ENCODE data around the gene WWC2.
A peak's percentile ranks its signal among the peaks of the same experiment; 100 is the strongest.
"Not testable (repeated sequence)": the region's sequence is repeated elsewhere in the genome, so short reads cannot be mapped to it uniquely, and the experiment has no call there.

Gene WWC2

GRCh38 chr4:183100827-183101226, 1.8 kb downstream of the WWC2 start:
- no peak for DNase-seq

GRCh38 chr4:183101956-183102480, 3.0 kb downstream of the WWC2 start:
- no peak for DNase-seq

- no peak for DNase-seq
Measured at GRCh38 chr4:183105092-183105491, 6.0 kb downstream of the WWC2 start.

- no peak for DNase-seq
Measured at GRCh38 chr4:183106839-183107238, 7.8 kb downstream of the WWC2 start.

GRCh38 chr4:183107891-183108459, 8.9 kb downstream of the WWC2 start:
- DNase-seq: no peak

- no peak for DNase-seq
Measured at GRCh38 chr4:183110244-183110643, 11.2 kb downstream of the WWC2 start.

GRCh38 chr4:183111452-183111885, 12.4 kb downstream of the WWC2 start:
- no peak for DNase-seq

GRCh38 chr4:183118141-183118540, 19.1 kb downstream of the WWC2 start:
- DNase-seq: no peak

GRCh38 chr4:183118585-183118984, 19.5 kb downstream of the WWC2 start:
- DNase-seq: peak; percentile 81

- not testable (repeated sequence) for DNase-seq
Measured at GRCh38 chr4:183121660-183122059, 22.6 kb downstream of the WWC2 start.

GRCh38 chr4:183124228-183124627, 25.2 kb downstream of the WWC2 start:
- DNase-seq: no peak

- DNase-seq: no peak
Measured at GRCh38 chr4:183124865-183125264, 25.8 kb downstream of the WWC2 start.

GRCh38 chr4:183129125-183129524, 30.1 kb downstream of the WWC2 start:
- DNase-seq: no peak

- no peak for DNase-seq
Measured at GRCh38 chr4:183129675-183130074, 30.6 kb downstream of the WWC2 start.

- no peak for DNase-seq
Measured at GRCh38 chr4:183130328-183131155, 31.5 kb downstream of the WWC2 start.

GRCh38 chr4:183132081-183132480, 33.0 kb downstream of the WWC2 start:
- DNase-seq: no peak

- DNase-seq: no peak
Measured at GRCh38 chr4:183132865-183133264, 33.8 kb downstream of the WWC2 start.

GRCh38 chr4:183136855-183137254, 37.8 kb downstream of the WWC2 start:
- DNase-seq: no peak

GRCh38 chr4:183139058-183139750, 40.1 kb downstream of the WWC2 start:
- no peak for DNase-seq

- no peak for DNase-seq
Measured at GRCh38 chr4:183139972-183140570, 41.0 kb downstream of the WWC2 start.

- no peak for DNase-seq
Measured at GRCh38 chr4:183140911-183141320, 41.9 kb downstream of the WWC2 start.

GRCh38 chr4:183141997-183142396, 42.9 kb downstream of the WWC2 start:
- no peak for DNase-seq
